Ishikawa (cell line): ENCODE results near the gene CCDC170.

Source experiments
- CEBPB ChIP-seq: IDR thresholded peaks from 2 replicates; pipeline ENCODE4 v1.6.1; 2012
- CREB1 ChIP-seq: IDR thresholded peaks from 2 replicates; pipeline ENCODE4 v1.6.1; 2012; ENCODE audit warnings: low read depth
- EGR1 ChIP-seq: IDR thresholded peaks from 2 replicates; pipeline ENCODE4 v1.6.1; 2012
- EP300 ChIP-seq: IDR thresholded peaks from 2 replicates; pipeline ENCODE4 v1.6.1; 2012; ENCODE audit warnings: borderline replicate concordance
- FOXM1 ChIP-seq: IDR thresholded peaks from 2 replicates; pipeline ENCODE4 v1.6.1; 2012; ENCODE audit warnings: low read depth, borderline replicate concordance
- MAX ChIP-seq: IDR thresholded peaks from 2 replicates; pipeline ENCODE4 v1.6.1; 2012
- NFIC ChIP-seq: IDR thresholded peaks from 2 replicates; pipeline ENCODE4 v1.6.1; 2012
- RAD21 ChIP-seq: IDR thresholded peaks from 2 replicates; pipeline ENCODE4 v1.6.1; 2012; ENCODE audit warnings: low read depth
- TAF1 ChIP-seq: IDR thresholded peaks from 2 replicates; pipeline ENCODE4 v1.6.1; 2012; ENCODE audit warnings: low read depth, mild to moderate bottlenecking
- TCF12 ChIP-seq: IDR thresholded peaks from 2 replicates; pipeline ENCODE4 v1.6.1; 2012; ENCODE audit warnings: low read depth
- TEAD4 ChIP-seq: IDR thresholded peaks from 2 replicates; pipeline ENCODE4 v1.6.1; 2012
- USF1 ChIP-seq: IDR thresholded peaks from 2 replicates; pipeline ENCODE4 v1.6.1; 2012
- YY1 ChIP-seq: IDR thresholded peaks from 2 replicates; pipeline ENCODE4 v1.6.1; 2012; ENCODE audit warnings: low read depth
- ZBTB7A ChIP-seq: IDR thresholded peaks from 2 replicates; pipeline ENCODE4 v1.6.1; 2012; ENCODE audit warnings: low read depth
- TF ChIP-seq, protein P1 (sequence below): IDR thresholded peaks from 2 replicates; pipeline ENCODE4 v1.6.1; 2012; ENCODE audit warnings: low read depth, mild to moderate bottlenecking

CCDC170 gene

DNA sequence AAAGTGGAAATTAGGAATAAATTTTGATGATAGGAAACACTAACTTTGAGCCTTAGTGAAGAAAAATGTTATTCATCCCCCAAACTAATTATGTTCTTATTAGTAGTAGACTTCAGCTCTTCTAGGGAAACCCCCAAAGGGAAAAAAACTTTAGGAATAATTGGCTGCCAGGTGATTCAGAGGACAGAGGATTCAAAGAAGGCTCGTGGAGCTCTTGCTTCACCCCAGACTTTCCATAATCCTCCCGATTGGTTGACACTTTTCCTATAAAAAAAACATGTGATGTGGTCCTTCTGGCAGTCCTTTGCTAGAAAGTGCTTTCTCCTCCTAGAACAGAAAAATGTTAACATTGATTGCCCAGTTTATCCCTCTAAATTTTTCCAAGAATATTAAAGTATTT is 5.6 kb upstream of the CCDC170 start:
- TF ChIP-seq EP300, result no peak
- no peak for TF ChIP-seq TEAD4
- no peak for TF ChIP-seq CREB1
- no peak for TF ChIP-seq YY1
- TF ChIP-seq MAX, result no peak
- no peak for TF ChIP-seq NFIC
- TF ChIP-seq ZBTB7A, result no peak
- TF ChIP-seq CEBPB, result no peak

DNA sequence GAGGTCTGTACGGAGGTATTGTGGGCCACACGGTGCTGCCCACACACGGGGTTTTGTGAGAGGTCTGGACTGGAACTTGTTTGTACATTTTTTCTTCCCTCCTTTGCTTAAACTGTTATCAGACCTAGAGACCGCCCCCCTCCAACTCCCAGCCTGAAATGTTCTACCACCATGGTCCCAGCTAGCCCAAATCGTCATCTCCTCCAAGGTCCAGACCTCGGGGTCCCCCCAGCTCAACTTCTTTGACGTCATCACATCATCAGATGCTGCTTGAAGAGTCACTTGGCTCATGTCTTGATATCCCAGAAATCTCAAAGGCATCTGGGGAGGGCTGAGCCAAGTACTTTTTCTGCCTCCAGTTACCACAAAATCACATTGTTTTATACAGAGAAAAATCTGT is 2.8 kb upstream of the CCDC170 start:
- TF ChIP-seq EP300 (no peak), FOXM1 (no peak)

- TF ChIP-seq ZBTB7A, result no peak
- TF ChIP-seq EGR1, result no peak
- no peak for TF ChIP-seq MAX
- TF ChIP-seq YY1, result no peak
- TF ChIP-seq, protein P1, sequence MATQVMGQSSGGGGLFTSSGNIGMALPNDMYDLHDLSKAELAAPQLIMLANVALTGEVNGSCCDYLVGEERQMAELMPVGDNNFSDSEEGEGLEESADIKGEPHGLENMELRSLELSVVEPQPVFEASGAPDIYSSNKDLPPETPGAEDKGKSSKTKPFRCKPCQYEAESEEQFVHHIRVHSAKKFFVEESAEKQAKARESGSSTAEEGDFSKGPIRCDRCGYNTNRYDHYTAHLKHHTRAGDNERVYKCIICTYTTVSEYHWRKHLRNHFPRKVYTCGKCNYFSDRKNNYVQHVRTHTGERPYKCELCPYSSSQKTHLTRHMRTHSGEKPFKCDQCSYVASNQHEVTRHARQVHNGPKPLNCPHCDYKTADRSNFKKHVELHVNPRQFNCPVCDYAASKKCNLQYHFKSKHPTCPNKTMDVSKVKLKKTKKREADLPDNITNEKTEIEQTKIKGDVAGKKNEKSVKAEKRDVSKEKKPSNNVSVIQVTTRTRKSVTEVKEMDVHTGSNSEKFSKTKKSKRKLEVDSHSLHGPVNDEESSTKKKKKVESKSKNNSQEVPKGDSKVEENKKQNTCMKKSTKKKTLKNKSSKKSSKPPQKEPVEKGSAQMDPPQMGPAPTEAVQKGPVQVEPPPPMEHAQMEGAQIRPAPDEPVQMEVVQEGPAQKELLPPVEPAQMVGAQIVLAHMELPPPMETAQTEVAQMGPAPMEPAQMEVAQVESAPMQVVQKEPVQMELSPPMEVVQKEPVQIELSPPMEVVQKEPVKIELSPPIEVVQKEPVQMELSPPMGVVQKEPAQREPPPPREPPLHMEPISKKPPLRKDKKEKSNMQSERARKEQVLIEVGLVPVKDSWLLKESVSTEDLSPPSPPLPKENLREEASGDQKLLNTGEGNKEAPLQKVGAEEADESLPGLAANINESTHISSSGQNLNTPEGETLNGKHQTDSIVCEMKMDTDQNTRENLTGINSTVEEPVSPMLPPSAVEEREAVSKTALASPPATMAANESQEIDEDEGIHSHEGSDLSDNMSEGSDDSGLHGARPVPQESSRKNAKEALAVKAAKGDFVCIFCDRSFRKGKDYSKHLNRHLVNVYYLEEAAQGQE, result no peak
- TF ChIP-seq USF1, result no peak
- no peak for TF ChIP-seq TAF1
- no peak for TF ChIP-seq NFIC
- TF ChIP-seq FOXM1, result no peak
- no peak for TF ChIP-seq RAD21
- no peak for TF ChIP-seq TCF12
- TF ChIP-seq TEAD4, result no peak
- TF ChIP-seq CEBPB, result no peak
- TF ChIP-seq EP300, result no peak
- no peak for TF ChIP-seq CREB1
Measured at GRCh38 chr6:151493161-151493803, 535 bp upstream of the CCDC170 start.

GRCh38 chr6:151494235-151494935 is 568 bp downstream of the CCDC170 start:
- TF ChIP-seq MAX, result 0 out of 2 replicates have a peak, but pooled peaks have one; percentile 15
- no peak for TF ChIP-seq EP300

GRCh38 chr6:151494936-151495320 is 1.1 kb downstream of the CCDC170 start:
- no peak for TF ChIP-seq YY1
- no peak for TF ChIP-seq EP300
- TF ChIP-seq CEBPB, result no peak
- TF ChIP-seq NFIC, result no peak
- TF ChIP-seq USF1, result no peak
- no peak for TF ChIP-seq TCF12
- TF ChIP-seq CREB1, result no peak
- no peak for TF ChIP-seq EGR1
- TF ChIP-seq FOXM1, result no peak
- no peak for TF ChIP-seq TEAD4
- TF ChIP-seq ZBTB7A, result no peak
- TF ChIP-seq, protein P1, result no peak
- TF ChIP-seq MAX, result no peak
- TF ChIP-seq TAF1, result no peak
- no peak for TF ChIP-seq RAD21

DNA sequence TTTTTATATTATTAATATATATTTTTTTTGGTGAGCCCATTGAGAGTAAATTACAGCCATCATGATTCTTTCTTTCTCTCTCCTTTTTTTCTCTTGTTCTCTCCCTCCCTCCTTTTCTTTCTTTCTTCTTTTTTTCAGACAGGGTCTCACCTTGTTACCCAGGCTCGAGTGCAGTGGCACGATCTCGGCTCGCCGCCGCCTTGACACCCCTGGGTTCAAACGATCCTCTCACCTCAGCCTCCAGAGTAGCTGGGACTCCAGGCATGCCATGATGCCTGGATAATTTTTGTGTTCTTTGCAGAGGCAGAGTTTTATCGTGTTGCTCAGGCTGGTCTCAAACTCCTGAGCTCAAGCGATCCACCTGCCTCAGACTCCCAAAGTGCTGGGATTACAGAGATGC is 1.6 kb downstream of the CCDC170 start:
- TF ChIP-seq, protein P1, result no peak
- TF ChIP-seq CREB1 (no peak), RAD21 (no peak), YY1 (no peak), CEBPB (no peak)
